Measurements from ENCODE around the gene NPAS2. TPM values are rescaled to one million over a fixed set of nuclear protein-coding genes. Genes with fewer than 3 reads are reported as not detected.

Gene NPAS2
- total RNA-seq, 1 experiment from 2014 or later: 12.3 TPM

GRCh38 chr2:100861340-100861739 is 41.4 kb downstream of the NPAS2 start:
- no peak for TF ChIP-seq CTCF (IDR thresholded peaks at IDR 0.05; ENCODE audit: unreplicated experiment)
- ChIA-PET CTCF (no interaction called here), POLR2A (no interaction called here)
- H3K4me1 Mint-ChIP-seq (ENCODE audit: insufficient read depth, unreplicated experiment): peaks cover 7% of the 10 kb centered on the region
- intact Hi-C loops (cut with micrococcal nuclease): no loop called here
- no peaks in the 10 kb centered on the region for H3K36me3 Mint-ChIP-seq (ENCODE audit: insufficient read depth, unreplicated experiment)
- H3K27ac Mint-ChIP-seq (ENCODE audit: low read depth, unreplicated experiment): peak overlapping the region; percentile 21
- no peaks in the 10 kb centered on the region for H3K27me3 Mint-ChIP-seq (ENCODE audit: insufficient read depth, unreplicated experiment)
- BruUV-seq (replicated peaks): no TSS peak
- no peak overlapping the region for H3K4me3 Mint-ChIP-seq (ENCODE audit: unreplicated experiment)
- no peaks in the 10 kb centered on the region for H3K9me3 Mint-ChIP-seq (ENCODE audit: unreplicated experiment)
- no peak for DNase-seq (ENCODE audit: unreplicated experiment)

GRCh38 chr2:100862081-100862480 is 42.1 kb downstream of the NPAS2 start:
- POLR2A ChIA-PET: interaction anchor here (0.9 kb wide), 1 partner anchor 44 kb away, joined by 3 read pairs; no protein-coding TSS in a partner anchor
- no peaks in the 10 kb centered on the region for H3K36me3 Mint-ChIP-seq (ENCODE audit: insufficient read depth, unreplicated experiment)
- CTCF ChIA-PET: interaction anchor here (0.6 to 0.8 kb wide), 3 partner anchors 11 to 482 kb away, joined by 3 read pairs; no protein-coding TSS in a partner anchor
- BruUV-seq (replicated peaks): no TSS peak
- H3K9me3 Mint-ChIP-seq (ENCODE audit: unreplicated experiment): no peaks in the 10 kb centered on the region
- H3K27ac Mint-ChIP-seq (ENCODE audit: low read depth, unreplicated experiment): no peak overlapping the region
- peaks cover 9% of the 10 kb centered on the region for H3K4me1 Mint-ChIP-seq (ENCODE audit: insufficient read depth, unreplicated experiment)
- H3K4me3 Mint-ChIP-seq (ENCODE audit: unreplicated experiment): no peak overlapping the region
- intact Hi-C loops (cut with micrococcal nuclease): no loop called here
- DNase-seq (ENCODE audit: unreplicated experiment): no peak
- H3K27me3 Mint-ChIP-seq (ENCODE audit: insufficient read depth, unreplicated experiment): no peaks in the 10 kb centered on the region
- no peak for TF ChIP-seq CTCF (IDR thresholded peaks at IDR 0.05; ENCODE audit: unreplicated experiment)

- peak; percentile 35 for DNase-seq (ENCODE audit: unreplicated experiment)
- peak overlapping the region; percentile 52 for H3K27ac Mint-ChIP-seq (ENCODE audit: low read depth, unreplicated experiment)
- no peaks in the 10 kb centered on the region for H3K9me3 Mint-ChIP-seq (ENCODE audit: unreplicated experiment)
- intact Hi-C loops (cut with micrococcal nuclease): no loop called here
- POLR2A ChIA-PET: interaction anchor here (1.2 kb wide), 1 partner anchor 10 kb away, joined by 3 read pairs; no protein-coding TSS in a partner anchor
- no peak for TF ChIP-seq CTCF (IDR thresholded peaks at IDR 0.05; ENCODE audit: unreplicated experiment)
- CTCF ChIA-PET: no interaction called here
- peaks cover 6% of the 10 kb centered on the region for H3K36me3 Mint-ChIP-seq (ENCODE audit: insufficient read depth, unreplicated experiment)
- peaks cover 9% of the 10 kb centered on the region for H3K4me1 Mint-ChIP-seq (ENCODE audit: insufficient read depth, unreplicated experiment)
- no TSS peak for BruUV-seq (replicated peaks)
- no peaks in the 10 kb centered on the region for H3K27me3 Mint-ChIP-seq (ENCODE audit: insufficient read depth, unreplicated experiment)
- H3K4me3 Mint-ChIP-seq (ENCODE audit: unreplicated experiment): no peak overlapping the region
Observed at GRCh38 chr2:100865816-100866460, 46.0 kb downstream of the NPAS2 start.

GRCh38 chr2:100868083-100868482 is 48.1 kb downstream of the NPAS2 start:
- Mint-ChIP-seq H3K27me3 (ENCODE audit: insufficient read depth, unreplicated experiment) (no peaks in the 10 kb centered on the region), H3K9me3 (ENCODE audit: unreplicated experiment) (no peaks in the 10 kb centered on the region), H3K27ac (ENCODE audit: low read depth, unreplicated experiment) (no peak overlapping the region), H3K36me3 (ENCODE audit: insufficient read depth, unreplicated experiment) (peaks cover 11% of the 10 kb centered on the region), H3K4me3 (ENCODE audit: unreplicated experiment) (no peak overlapping the region), H3K4me1 (ENCODE audit: insufficient read depth, unreplicated experiment) (peaks cover 9% of the 10 kb centered on the region)
- BruUV-seq (replicated peaks): no TSS peak
- DNase-seq (ENCODE audit: unreplicated experiment): no peak
- intact Hi-C loops (cut with micrococcal nuclease): no loop called here
- ChIA-PET POLR2A (no interaction called here), CTCF (no interaction called here)
- TF ChIP-seq CTCF (IDR thresholded peaks at IDR 0.05; ENCODE audit: unreplicated experiment): no peak

Measured in MCF 10A (cell line).